ENCODE measurements around the gene LSS. TPM values are rescaled to one million over a fixed set of nuclear protein-coding genes. Genes with fewer than 3 reads are reported as not detected.
A peak's percentile ranks its signal among the peaks of the same experiment; 100 is the strongest.

LSS gene
- total RNA-seq, 4 donors from 2014 or later: 53.2 to 75.2 (median 62.3) TPM

DNA sequence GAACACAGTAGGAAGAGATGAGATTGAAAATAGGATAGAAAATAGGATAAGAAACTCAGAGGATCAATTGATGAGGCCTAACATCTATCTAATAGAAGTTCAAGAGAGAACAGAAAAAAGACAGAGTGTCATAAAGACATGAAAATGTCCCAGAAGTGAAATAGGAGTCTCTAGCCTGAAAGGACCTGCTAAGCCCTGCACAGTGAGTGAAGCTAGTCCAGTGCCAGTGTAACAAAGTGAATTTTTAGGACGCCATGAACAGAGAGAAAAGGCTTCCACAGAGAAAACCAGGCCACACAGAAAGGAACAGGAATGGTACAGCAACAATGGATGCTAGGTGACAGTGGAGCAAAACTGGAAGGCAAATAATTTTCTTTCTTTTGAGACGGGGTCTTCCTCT lies 20.3 kb upstream of the LSS start:
- Histone ChIP-seq H3K36me3 (peaks cover 0 to 66% (median 30%) of the 10 kb centered on the region in 4 donors), H3K27ac (no peak overlapping the region), H3K9me3 (no peaks in the 10 kb centered on the region), H3K27me3 (no peaks in the 10 kb centered on the region), H3K4me1 (no peaks in the 10 kb centered on the region), H3K4me3 (no peak overlapping the region)
- 80 to 96% methylated on average over 2 of the region's 2 CpGs for WGBS, 2 donors (ENCODE audit: low coverage in 1 of 2)
- in situ Hi-C loops (cut with MboI; ENCODE audit: low pct_ligation_motif_present in 1 of 4, low pct_unique_long_range_greater_than_20kb in 1 of 4, low sequenced_read_pairs in 3 of 4): no loop called here
- TF ChIP-seq, protein P1, sequence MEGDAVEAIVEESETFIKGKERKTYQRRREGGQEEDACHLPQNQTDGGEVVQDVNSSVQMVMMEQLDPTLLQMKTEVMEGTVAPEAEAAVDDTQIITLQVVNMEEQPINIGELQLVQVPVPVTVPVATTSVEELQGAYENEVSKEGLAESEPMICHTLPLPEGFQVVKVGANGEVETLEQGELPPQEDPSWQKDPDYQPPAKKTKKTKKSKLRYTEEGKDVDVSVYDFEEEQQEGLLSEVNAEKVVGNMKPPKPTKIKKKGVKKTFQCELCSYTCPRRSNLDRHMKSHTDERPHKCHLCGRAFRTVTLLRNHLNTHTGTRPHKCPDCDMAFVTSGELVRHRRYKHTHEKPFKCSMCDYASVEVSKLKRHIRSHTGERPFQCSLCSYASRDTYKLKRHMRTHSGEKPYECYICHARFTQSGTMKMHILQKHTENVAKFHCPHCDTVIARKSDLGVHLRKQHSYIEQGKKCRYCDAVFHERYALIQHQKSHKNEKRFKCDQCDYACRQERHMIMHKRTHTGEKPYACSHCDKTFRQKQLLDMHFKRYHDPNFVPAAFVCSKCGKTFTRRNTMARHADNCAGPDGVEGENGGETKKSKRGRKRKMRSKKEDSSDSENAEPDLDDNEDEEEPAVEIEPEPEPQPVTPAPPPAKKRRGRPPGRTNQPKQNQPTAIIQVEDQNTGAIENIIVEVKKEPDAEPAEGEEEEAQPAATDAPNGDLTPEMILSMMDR (IDR thresholded peaks at IDR 0.05): no peak
- no peak for TF ChIP-seq POLR2A (IDR thresholded peaks at IDR 0.05)
- TF ChIP-seq EP300 (IDR thresholded peaks at IDR 0.05; ENCODE audit: low read depth): no peak
- no peak for TF ChIP-seq POLR2AphosphoS5 (IDR thresholded peaks at IDR 0.05)
- intact Hi-C loops (cut with DNase I; ENCODE audit: low total_unique reads): no loop called here
- no peak for DNase-seq

DNA sequence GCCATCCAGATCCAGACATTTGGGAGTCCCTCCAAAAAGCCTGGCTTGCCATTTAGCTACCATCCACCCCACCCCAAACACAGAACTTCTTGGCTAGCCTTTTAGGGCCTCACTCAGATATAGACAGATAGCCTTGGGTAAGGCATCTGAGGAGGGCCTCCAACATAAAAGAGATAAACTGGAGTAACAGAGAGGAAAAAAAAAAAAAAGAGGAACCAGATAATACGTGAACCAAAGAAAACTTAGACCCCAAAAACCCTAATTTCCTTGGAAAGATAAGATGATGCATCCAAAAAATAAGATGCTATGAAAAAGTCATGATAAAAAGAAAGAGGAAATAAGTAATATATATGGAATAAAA lies 19.8 kb upstream of the LSS start:
- intact Hi-C loops (cut with DNase I; ENCODE audit: low total_unique reads) (no loop called here), in situ Hi-C loops (cut with MboI; ENCODE audit: low pct_ligation_motif_present in 1 of 4, low pct_unique_long_range_greater_than_20kb in 1 of 4, low sequenced_read_pairs in 3 of 4) (no loop called here)
- no peak for DNase-seq
- 85 to 89% methylated on average over 1 of the region's 1 CpG for WGBS, 2 donors (ENCODE audit: low coverage in 1 of 2)
- no peak for TF ChIP-seq POLR2A (IDR thresholded peaks at IDR 0.05)
- TF ChIP-seq, protein P1 (IDR thresholded peaks at IDR 0.05): no peak
- TF ChIP-seq POLR2AphosphoS5 (IDR thresholded peaks at IDR 0.05): no peak
- no peak for TF ChIP-seq EP300 (IDR thresholded peaks at IDR 0.05; ENCODE audit: low read depth)
- no peaks in the 10 kb centered on the region for H3K9me3 ChIP-seq
- H3K4me3 ChIP-seq: no peak overlapping the region
- H3K27me3 ChIP-seq: no peaks in the 10 kb centered on the region
- no peaks in the 10 kb centered on the region for H3K4me1 ChIP-seq
- peaks cover 0 to 65% (median 32%) of the 10 kb centered on the region in 4 donors for H3K36me3 ChIP-seq
- no peak overlapping the region for H3K27ac ChIP-seq

- in situ Hi-C loops (cut with MboI; ENCODE audit: low pct_ligation_motif_present in 1 of 4, low pct_unique_long_range_greater_than_20kb in 1 of 4, low sequenced_read_pairs in 3 of 4) (no loop called here), intact Hi-C loops (cut with DNase I; ENCODE audit: low total_unique reads) (no loop called here)
- no peak overlapping the region for H3K27ac ChIP-seq
- no peaks in the 10 kb centered on the region for H3K27me3 ChIP-seq
- WGBS, 2 donors (ENCODE audit: low coverage in 1 of 2): 97 to 100% methylated on average over 1 to 3 of the region's 3 CpGs
- no peak overlapping the region for H3K4me3 ChIP-seq
- H3K4me1 ChIP-seq: no peaks in the 10 kb centered on the region
- peaks cover 0 to 70% (median 34%) of the 10 kb centered on the region in 4 donors for H3K36me3 ChIP-seq
- H3K9me3 ChIP-seq: no peaks in the 10 kb centered on the region
- DNase-seq: no peak
- TF ChIP-seq POLR2AphosphoS5 (IDR thresholded peaks at IDR 0.05) (no peak), POLR2A (IDR thresholded peaks at IDR 0.05) (no peak), EP300 (IDR thresholded peaks at IDR 0.05; ENCODE audit: low read depth) (no peak)
- TF ChIP-seq, protein P1 (IDR thresholded peaks at IDR 0.05): no peak
Measured at GRCh38 chr21:46247699-46248421, 19.3 kb upstream of the LSS start.

DNA sequence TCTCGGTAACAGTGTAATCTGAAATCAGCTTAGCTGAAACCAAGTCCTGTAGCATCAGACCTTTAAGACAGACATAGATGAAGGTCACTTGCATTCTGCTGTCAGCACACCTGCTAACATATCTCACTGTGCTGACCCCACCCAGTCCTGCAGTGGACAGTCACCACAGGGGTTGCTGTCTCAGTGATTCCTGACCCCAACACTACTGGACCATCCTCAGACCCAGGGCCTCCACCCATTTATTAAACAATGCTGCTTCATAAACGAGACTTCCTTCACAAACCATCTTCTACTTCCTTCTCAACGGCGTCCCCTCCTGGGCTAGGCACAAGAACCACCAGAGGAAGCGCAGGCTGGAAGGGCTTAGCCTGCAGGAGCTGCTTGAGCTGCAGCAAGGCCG lies 17.8 kb upstream of the LSS start:
- Histone ChIP-seq H3K4me3 (no peak overlapping the region), H3K9me3 (no peaks in the 10 kb centered on the region), H3K27ac (no peak overlapping the region), H3K36me3 (peaks cover 0 to 77% (median 34%) of the 10 kb centered on the region in 4 donors), H3K4me1 (no peaks in the 10 kb centered on the region), H3K27me3 (no peaks in the 10 kb centered on the region)
- intact Hi-C loops (cut with DNase I; ENCODE audit: low total_unique reads) (no loop called here), in situ Hi-C loops (cut with MboI; ENCODE audit: low pct_ligation_motif_present in 1 of 4, low pct_unique_long_range_greater_than_20kb in 1 of 4, low sequenced_read_pairs in 3 of 4) (no loop called here)
- DNase-seq: no peak
- TF ChIP-seq POLR2A (IDR thresholded peaks at IDR 0.05) (no peak), EP300 (IDR thresholded peaks at IDR 0.05; ENCODE audit: low read depth) (no peak), POLR2AphosphoS5 (IDR thresholded peaks at IDR 0.05) (no peak)
- TF ChIP-seq, protein P1 (IDR thresholded peaks at IDR 0.05): peak in 1 of 5 experiments; percentile 12
- WGBS, 2 donors (ENCODE audit: low coverage in 1 of 2): 79 to 90% methylated on average over 1 to 6 of the region's 6 CpGs

Data from transverse colon (tissue), 4 donors.